Middle frontal gyrus (tissue), 1 donor: Measurements from ENCODE around the gene TGFBR1.

Experiments used
- DNase-seq: peaks from one replicate; pipeline ENCODE4 v3.0.0-alpha.2; 2015; ENCODE audit warnings: low spot score; ENCODE audit errors: extremely low spot score

The TGFBR1 gene

GRCh38 chr9:99104459-99105151, at the start of gene TGFBR1:
Gene TGFBR1, plus strand, starts transcription at chr9:99105113. Its CDS starts 93 bp downstream, at chr9:99105206.
- peak; percentile 86 for DNase-seq

DNA sequence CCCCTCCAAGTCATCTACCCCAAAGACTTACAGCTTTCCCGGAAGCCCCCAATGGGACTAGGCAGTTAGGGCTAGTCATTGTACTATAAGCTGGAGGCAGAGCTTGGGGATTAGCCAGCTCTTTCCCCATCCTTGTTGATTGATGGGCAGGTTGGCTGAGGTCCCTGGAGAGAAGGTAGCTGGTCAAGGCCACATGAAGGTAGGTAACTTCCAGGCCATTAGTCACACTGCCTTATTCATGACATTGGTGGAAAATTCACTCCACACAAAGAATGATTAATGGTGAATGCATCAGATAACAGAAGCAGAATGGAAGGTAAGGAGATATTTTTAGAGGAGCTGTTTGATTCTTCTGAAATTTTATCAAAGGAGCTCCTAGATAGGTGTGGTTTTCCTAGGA, 49.5 kb upstream of the TGFBR1 start:
- DNase-seq, result no peak

GRCh38 chr9:99056186-99056585, 48.7 kb upstream of the TGFBR1 start:
- DNase-seq, result no peak

DNA sequence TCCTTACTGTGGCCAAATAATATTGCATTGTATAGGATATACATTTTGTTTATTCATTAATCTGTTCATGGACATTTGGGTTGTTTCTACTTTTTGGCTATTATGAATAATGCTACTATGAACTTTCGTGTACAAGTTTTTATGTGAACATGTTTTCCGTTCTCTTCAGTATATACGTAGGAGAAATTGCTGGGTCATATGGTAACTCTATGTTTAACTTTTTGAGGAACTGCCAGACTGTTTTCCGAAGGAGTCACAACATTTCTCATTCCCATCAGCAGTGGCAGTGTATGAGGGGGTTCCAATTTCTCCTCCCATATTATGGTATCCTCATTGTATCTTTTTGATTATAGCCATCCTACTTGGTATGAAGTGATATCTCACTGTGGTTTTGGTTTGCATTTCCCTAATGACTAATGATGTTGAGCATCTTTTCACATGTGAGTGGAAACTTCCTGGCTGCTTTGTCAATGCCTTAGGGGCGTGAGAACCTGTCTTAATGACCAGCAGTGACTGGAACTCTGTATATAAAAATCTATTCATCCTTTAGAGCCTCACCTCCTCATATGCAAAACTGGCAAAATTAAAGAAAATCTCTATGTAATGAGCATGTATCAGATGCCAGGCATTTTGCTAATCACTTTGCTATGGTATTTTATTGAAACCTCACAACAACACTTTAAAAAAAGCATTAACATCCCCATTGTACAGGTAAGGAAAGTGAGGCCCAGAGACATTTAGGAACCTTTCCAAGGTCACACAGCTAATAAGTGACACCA, 47.8 kb upstream of the TGFBR1 start:
- DNase-seq, result no peak

- DNase-seq, result no peak
These were observed 47.0 kb upstream of the TGFBR1 start for GRCh38 chr9:99057665-99058625.

DNA sequence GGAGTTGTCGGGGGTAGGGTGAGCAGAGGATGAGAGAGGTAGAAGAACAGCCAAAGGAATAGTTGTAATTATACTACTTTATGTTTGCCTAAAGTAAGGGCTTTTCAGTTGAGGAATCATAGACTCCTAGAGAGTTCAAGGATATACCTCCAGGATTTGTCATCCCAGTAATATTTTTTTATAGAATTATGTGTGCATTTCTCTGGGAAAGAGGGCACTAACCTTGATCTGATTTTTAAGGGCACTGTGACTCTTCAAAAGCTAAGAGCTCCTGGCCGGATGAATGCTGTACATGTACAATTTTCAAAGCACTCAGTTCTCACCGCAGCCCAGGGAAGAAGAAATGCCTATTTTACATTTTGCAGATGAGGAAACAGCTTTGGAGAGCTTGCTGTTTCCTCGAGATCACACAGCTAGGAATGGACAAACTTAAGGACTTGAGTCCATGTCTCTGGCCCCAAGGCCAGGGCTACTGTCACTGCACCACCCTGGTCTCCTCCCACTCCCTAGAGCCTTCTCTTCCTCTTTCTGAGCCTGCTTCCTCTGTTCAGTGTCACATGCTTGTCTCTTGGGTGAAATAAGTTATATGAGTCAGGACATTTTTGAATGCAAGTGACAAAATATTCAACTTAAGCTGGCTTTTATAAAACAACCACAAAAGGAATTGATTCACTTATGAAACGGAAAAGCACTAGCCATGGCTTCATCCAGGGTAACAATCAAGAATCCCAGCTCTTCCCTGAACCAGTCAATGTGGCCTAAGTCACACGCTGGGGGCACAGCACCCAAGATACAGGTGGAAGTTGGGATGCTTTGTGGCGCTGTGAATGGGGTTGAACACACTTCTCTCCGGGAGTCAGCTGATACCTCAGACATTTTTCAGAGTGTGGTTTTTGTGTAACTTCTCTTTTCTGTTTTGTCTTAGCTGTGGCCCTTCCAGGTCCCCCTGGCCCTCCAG, 45.7 kb upstream of the TGFBR1 start:
- no peak for DNase-seq

- no peak for DNase-seq
These were observed 44.3 kb upstream of the TGFBR1 start for GRCh38 chr9:99060621-99061020.

GRCh38 chr9:99062549-99062948, 42.4 kb upstream of the TGFBR1 start:
- no peak for DNase-seq

GRCh38 chr9:99063522-99063921, 41.4 kb upstream of the TGFBR1 start:
- DNase-seq, result no peak

DNA sequence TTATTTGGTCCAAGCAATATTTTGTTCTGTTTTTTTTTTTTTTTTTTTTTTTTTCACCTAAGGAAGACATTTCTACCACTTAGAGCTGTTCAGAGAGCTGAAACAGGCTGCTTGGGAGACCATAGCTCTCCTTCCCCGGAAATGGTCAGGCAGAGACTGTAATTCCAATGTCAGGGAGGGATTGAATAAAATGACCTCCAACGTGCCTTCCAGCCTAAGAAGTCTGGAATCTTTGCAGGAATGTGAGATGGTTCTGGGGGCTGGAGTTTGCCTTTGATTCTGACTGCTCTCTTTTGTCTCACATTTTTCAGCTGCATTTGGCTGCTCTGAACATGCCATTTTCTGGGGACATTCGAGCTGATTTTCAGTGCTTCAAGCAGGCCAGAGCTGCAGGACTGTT, 38.3 kb upstream of the TGFBR1 start:
- no peak for DNase-seq

DNA sequence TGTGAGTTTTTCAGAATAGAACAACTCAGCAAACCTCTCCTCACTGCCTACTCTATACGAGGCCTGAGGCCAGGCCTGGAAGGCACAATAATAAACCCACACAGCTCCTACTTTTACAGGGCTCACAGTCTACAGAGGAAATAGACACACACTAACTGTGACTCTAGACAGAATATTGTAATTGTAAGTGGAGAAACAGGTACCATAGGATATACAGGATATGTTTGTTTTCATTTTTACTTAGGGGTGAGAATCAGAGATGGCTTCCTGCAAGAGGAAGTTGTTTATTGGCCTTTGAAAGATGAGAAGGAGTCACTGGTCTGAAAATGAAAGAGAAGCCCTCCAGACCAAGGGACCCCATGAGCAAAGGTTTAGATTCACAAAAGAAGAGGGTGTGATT, 35.8 kb upstream of the TGFBR1 start:
- no peak for DNase-seq

DNA sequence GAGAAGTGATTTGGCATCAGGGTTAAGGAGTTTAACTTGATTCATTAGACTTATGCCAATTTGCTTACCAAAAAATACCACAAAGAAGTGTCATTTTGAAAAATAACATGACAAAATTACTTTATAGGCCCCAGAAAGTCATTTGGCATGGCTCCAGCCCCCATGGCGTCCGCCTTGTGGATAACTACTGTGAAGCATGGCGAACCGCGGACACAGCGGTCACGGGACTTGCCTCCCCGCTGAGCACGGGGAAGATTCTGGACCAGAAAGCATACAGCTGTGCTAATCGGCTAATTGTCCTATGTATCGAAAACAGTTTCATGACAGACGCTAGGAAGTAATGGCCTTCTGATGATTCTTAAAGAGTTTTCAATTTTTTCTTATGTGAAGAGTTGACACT, 35.4 kb upstream of the TGFBR1 start:
- no peak for DNase-seq

GRCh38 chr9:99070681-99071080, 34.2 kb upstream of the TGFBR1 start:
- no peak for DNase-seq

- no peak for DNase-seq
These were observed 33.4 kb upstream of the TGFBR1 start for GRCh38 chr9:99071313-99072039.

DNA sequence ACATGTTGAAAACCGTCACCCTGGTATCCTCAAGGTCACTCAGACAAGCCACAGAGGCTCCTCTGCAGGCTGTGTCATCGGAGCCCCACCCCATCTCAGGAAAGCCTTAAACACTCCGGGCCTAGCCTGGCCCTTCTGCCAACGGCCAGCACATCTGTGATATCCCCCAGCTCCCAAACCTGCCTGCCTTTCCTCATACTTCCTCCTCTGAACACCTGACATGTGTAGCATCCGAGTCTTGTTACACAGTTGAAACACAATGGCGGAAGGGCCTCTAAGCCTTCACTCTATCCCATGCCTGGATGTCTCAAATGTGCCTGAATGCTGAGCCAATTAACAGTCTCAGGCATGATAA, 32.9 kb upstream of the TGFBR1 start:
- no peak for DNase-seq

GRCh38 chr9:99073347-99073746, 31.6 kb upstream of the TGFBR1 start:
- DNase-seq, result no peak

DNA sequence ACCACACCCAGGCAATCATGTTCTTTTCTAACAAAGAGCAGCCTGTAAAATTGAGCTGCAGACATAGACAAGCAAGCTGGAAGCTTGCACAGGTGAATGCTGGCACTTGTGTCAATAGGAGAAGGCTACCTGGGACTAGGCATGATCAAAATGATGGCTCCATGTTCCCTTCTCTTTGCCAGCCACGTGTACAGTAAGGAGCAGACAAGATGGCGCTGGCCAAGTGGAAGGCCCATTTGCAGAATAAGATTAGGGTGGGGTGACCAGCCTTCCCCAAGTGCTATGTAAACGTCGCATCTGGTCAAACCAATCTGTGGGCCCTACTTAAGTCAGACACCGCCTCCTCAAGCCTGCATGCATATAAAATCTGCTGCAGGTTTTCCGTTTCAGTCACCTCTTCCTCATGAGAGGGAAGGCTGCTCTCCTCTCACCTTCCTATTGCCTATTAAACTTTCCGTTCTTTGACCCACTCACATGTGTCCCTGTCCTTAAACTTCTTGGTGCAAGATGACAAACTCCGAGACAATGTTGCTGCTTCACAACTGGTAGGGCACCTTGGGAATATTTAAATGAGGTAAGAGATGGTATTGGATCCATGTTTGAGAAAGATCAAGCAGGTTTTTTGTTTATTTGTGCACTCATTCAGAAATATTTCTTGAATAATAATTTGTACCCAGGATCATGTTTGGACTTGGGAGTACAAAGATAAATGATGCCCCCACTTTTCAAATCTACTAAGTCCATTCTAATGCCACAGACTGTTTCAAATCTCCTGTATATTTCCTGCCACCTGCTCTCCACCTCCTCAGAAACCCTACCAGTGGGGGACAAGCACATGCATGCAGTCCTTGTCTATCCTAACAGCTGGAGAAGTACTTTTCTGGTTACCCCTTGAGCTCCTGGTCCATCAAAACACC, 30.7 kb upstream of the TGFBR1 start:
- DNase-seq, result no peak

DNA sequence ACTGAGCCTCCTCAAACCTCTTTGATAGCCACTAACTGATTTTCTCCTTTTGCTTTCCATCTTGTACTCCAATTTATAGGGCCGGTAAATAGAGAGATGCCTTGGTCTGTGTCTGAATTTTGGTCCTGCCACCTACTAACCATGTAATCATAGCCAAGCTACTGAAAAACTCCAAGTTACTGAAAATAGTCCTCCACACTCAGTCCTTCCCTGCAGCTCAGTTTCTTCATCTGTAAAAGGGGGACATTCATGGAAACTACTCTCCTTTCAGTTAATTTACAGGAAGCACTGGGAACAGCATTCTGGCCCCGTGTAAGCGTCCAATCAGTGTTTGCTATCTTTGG, 30.0 kb upstream of the TGFBR1 start:
- DNase-seq, result no peak

- no peak for DNase-seq
These were observed 29.5 kb upstream of the TGFBR1 start for GRCh38 chr9:99075246-99075912.
